ENCODE data around the gene TSHR. TPM values are rescaled to one million over a fixed set of nuclear protein-coding genes. Genes with fewer than 3 reads are reported as not detected.

TSHR gene
- total RNA-seq, 1 experiment from 2014 or later, result not detected

DNA sequence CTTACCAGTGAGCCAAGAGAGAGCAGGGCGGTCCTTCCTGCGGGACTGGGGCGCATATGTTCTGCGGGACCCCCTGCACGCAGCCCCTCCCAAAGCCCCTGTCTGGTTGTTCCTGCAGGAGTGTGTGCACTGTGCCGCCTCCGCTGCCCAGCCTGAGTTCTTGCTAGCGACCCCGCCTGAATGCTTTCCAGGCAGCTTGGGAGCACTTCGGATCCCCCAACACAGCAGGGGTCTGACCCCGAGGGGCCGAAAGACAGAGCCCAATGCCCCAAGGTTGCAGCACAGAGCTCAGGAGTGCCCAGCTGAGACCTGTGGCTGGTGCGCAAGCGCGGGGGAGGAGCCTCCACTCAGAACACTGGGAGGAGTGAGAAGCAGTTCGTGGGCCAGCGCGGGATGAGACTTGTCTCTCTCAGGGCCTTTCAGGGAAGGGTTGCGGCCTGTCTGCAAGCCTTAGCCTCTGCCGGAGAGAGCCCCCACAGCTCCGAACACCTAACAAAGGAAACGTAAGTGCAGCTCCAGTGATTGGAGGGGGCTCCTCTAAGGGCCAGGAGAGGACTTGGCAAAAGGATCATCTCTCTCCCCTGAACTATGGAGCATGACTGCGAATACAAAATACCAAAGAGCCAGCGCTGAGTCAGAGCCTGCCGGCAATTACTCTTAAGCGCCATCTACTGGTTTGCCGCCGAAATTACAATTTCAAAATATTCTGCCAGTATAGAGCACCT, 214.8 kb downstream of the TSHR start:
- Histone ChIP-seq H2BK15ac (ENCODE audit: low read depth, low read length) (no peak overlapping the region), H3K4me1 (ENCODE audit: insufficient read depth, low read length) (no peaks in the 10 kb centered on the region), H2AK5ac (ENCODE audit: insufficient read length, low read length) (no peak overlapping the region), H3K9ac (ENCODE audit: extremely low read depth, insufficient read length, low read length) (peak overlapping the region; percentile 85), H3K27me3 (ENCODE audit: insufficient read depth, low read length) (no peaks in the 10 kb centered on the region), H2BK5ac (ENCODE audit: insufficient read length, low read length) (no peak overlapping the region), H3K27ac (ENCODE audit: insufficient read length, low read depth, low read length) (peak overlapping the region; percentile 66), H4K20me1 (ENCODE audit: control insufficient read depth, insufficient read depth, insufficient read length) (peaks cover 2% of the 10 kb centered on the region), H2BK12ac (ENCODE audit: insufficient read length, low read depth, low read length) (no peak overlapping the region), H4K8ac (replicated peaks; ENCODE audit: insufficient read length, low read depth, low read length) (no peak overlapping the region), H2BK120ac (ENCODE audit: low read depth, low read length, poor library complexity, severe bottlenecking) (no peak overlapping the region), H2BK20ac (ENCODE audit: low read depth, low read length, poor library complexity, severe bottlenecking) (no peak overlapping the region), H3K4me2 (ENCODE audit: insufficient read depth, insufficient read length, low read length) (peak overlapping the region; percentile 57), H3K14ac (ENCODE audit: insufficient read depth, low read length) (peak overlapping the region; percentile 95; the same call in 1 of the 2 replicates), H4K91ac (ENCODE audit: insufficient read length, low read depth, low read length) (no peak overlapping the region), H4K5ac (ENCODE audit: insufficient read length, low read depth, low read length) (no peak overlapping the region), H3K18ac (ENCODE audit: insufficient read length, low read depth, low read length) (peak overlapping the region; percentile 92), H3T11ph (ENCODE audit: low read length) (no peak overlapping the region), H3K79me1 (ENCODE audit: insufficient read depth, low read depth, low read length, poor library complexity, severe bottlenecking) (no peaks in the 10 kb centered on the region), H3K56ac (ENCODE audit: insufficient read length, low read depth, low read length) (no peak overlapping the region), H3K79me2 (ENCODE audit: insufficient read depth, low read length) (no peaks in the 10 kb centered on the region), H3K9me3 (ENCODE audit: control insufficient read depth, low read depth, low read length) (no peaks in the 10 kb centered on the region), H2AFZ (ENCODE audit: low read length) (peak overlapping the region; percentile 74), H3K23me2 (ENCODE audit: insufficient read length, low read depth, low read length, poor library complexity, severe bottlenecking) (peaks cover 10% of the 10 kb centered on the region), H3K23ac (ENCODE audit: insufficient read length, low read depth, low read length) (no peak overlapping the region), H3K4ac (ENCODE audit: low read depth, low read length) (no peak overlapping the region; the same call in 1 of the 2 replicates)
- Mint-ChIP-seq H3K27me3 (ENCODE audit: low read depth) (no peaks in the 10 kb centered on the region), H3K9me3 (no peaks in the 10 kb centered on the region), H3K27ac (peak overlapping the region; percentile 94 to 97 (median 97)), H3K36me3 (ENCODE audit: insufficient read depth in 1 of 3, low read depth in 3 of 3) (peaks cover 0 to 5% (median 2%) of the 10 kb centered on the region in 3 experiments; a peak in 2 of 7 replicates), H3K4me3 (peak overlapping the region; percentile 83 to 85), H3K4me1 (peaks cover 11% of the 10 kb centered on the region in 2 experiments)
- TF ChIP-seq, protein P1, sequence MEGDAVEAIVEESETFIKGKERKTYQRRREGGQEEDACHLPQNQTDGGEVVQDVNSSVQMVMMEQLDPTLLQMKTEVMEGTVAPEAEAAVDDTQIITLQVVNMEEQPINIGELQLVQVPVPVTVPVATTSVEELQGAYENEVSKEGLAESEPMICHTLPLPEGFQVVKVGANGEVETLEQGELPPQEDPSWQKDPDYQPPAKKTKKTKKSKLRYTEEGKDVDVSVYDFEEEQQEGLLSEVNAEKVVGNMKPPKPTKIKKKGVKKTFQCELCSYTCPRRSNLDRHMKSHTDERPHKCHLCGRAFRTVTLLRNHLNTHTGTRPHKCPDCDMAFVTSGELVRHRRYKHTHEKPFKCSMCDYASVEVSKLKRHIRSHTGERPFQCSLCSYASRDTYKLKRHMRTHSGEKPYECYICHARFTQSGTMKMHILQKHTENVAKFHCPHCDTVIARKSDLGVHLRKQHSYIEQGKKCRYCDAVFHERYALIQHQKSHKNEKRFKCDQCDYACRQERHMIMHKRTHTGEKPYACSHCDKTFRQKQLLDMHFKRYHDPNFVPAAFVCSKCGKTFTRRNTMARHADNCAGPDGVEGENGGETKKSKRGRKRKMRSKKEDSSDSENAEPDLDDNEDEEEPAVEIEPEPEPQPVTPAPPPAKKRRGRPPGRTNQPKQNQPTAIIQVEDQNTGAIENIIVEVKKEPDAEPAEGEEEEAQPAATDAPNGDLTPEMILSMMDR (conservative IDR thresholded peaks at IDR 0.05), result peak; percentile 88
- DNase-seq, result peak; percentile 89
- WGBS (ENCODE audit: extremely low coverage, insufficient read length, low lambda C conversion rate), result no CpG with 5 or more reads among the region's 28 CpGs

Measured in H9 (cell line).